ENCODE results near the gene TTC28.

Gene TTC28

GRCh38 chr22:27961680-27962079, 718.0 kb downstream of the TTC28 start:
- H2BK120ac ChIP-seq (ENCODE audit: low read depth, low read length) = no peak overlapping the region
- no peaks in the 10 kb centered on the region for H3K79me1 ChIP-seq (replicated peaks; ENCODE audit: low read length, poor library complexity, severe bottlenecking)
- no peak for DNase-seq
- 94% methylated on average over 1 of the region's 1 CpG for WGBS
- no peak overlapping the region for H3K18ac ChIP-seq (ENCODE audit: low read depth in 1 of 2, low read length in 2 of 2)
- no peak overlapping the region for H3K27ac ChIP-seq (ENCODE audit: low read length, poor library complexity, severe bottlenecking)
- H3K23ac ChIP-seq (ENCODE audit: low read length in 2 of 2) = no peak overlapping the region
- no peak overlapping the region for H2BK5ac ChIP-seq (ENCODE audit: low read depth, low read length, poor library complexity, severe bottlenecking)
- no peak overlapping the region for H3K4me2 ChIP-seq (ENCODE audit: low read length, poor library complexity, severe bottlenecking)
- no peaks in the 10 kb centered on the region for H3K27me3 ChIP-seq (ENCODE audit: control insufficient read depth in 1 of 2, insufficient read depth in 1 of 2, low read length in 2 of 2)
- H3K36me3 ChIP-seq (ENCODE audit: control insufficient read depth in 1 of 2, insufficient read depth in 2 of 2, low read depth in 1 of 2, low read length in 2 of 2) = no peaks in the 10 kb centered on the region
- no peak overlapping the region for H3K4me3 ChIP-seq (ENCODE audit: insufficient read depth in 1 of 2, low read depth in 1 of 2, low read length in 2 of 2)
- H4K91ac ChIP-seq (ENCODE audit: low read length) = no peak overlapping the region
- no peaks in the 10 kb centered on the region for H3K9me3 ChIP-seq (ENCODE audit: control insufficient read depth, low read length)
- H4K8ac ChIP-seq (ENCODE audit: low read length) = no peak overlapping the region
- no peak overlapping the region for H2BK15ac ChIP-seq (ENCODE audit: low read depth, poor library complexity, severe bottlenecking)
- H3K4ac ChIP-seq (ENCODE audit: low read depth in 1 of 2, low read length in 2 of 2) = no peak overlapping the region
- H3K9ac ChIP-seq (ENCODE audit: low read length) = no peak overlapping the region
- H2BK12ac ChIP-seq (ENCODE audit: low read length in 2 of 2) = no peak overlapping the region
- no peak overlapping the region for H2AK5ac ChIP-seq (ENCODE audit: low read length, severe bottlenecking)
- no peak overlapping the region for H3K14ac ChIP-seq (ENCODE audit: low read length in 2 of 2)
- peaks cover 5% of the 10 kb centered on the region for H3K4me1 ChIP-seq (ENCODE audit: control insufficient read depth, insufficient read depth, low read depth, low read length)
- H2AFZ ChIP-seq (ENCODE audit: low read depth, low read length) = no peak overlapping the region

- Histone ChIP-seq H3K9ac (ENCODE audit: low read length) (no peak overlapping the region), H3K23ac (ENCODE audit: low read length in 2 of 2) (no peak overlapping the region), H3K9me3 (ENCODE audit: control insufficient read depth, low read length) (no peaks in the 10 kb centered on the region), H2BK15ac (ENCODE audit: low read depth, poor library complexity, severe bottlenecking) (no peak overlapping the region), H3K36me3 (ENCODE audit: control insufficient read depth in 1 of 2, insufficient read depth in 2 of 2, low read depth in 1 of 2, low read length in 2 of 2) (no peaks in the 10 kb centered on the region), H4K8ac (ENCODE audit: low read length) (no peak overlapping the region), H2BK12ac (ENCODE audit: low read length in 2 of 2) (no peak overlapping the region), H3K4me2 (ENCODE audit: low read length, poor library complexity, severe bottlenecking) (no peak overlapping the region), H3K27ac (ENCODE audit: low read length, poor library complexity, severe bottlenecking) (no peak overlapping the region), H2BK120ac (ENCODE audit: low read depth, low read length) (no peak overlapping the region), H3K27me3 (ENCODE audit: control insufficient read depth in 1 of 2, insufficient read depth in 1 of 2, low read length in 2 of 2) (no peaks in the 10 kb centered on the region), H3K4ac (ENCODE audit: low read depth in 1 of 2, low read length in 2 of 2) (no peak overlapping the region), H2AFZ (ENCODE audit: low read depth, low read length) (no peak overlapping the region), H3K4me1 (ENCODE audit: control insufficient read depth, insufficient read depth, low read depth, low read length) (peaks cover 4% of the 10 kb centered on the region), H2BK5ac (ENCODE audit: low read depth, low read length, poor library complexity, severe bottlenecking) (no peak overlapping the region), H3K4me3 (ENCODE audit: insufficient read depth in 1 of 2, low read depth in 1 of 2, low read length in 2 of 2) (no peak overlapping the region), H3K79me1 (replicated peaks; ENCODE audit: low read length, poor library complexity, severe bottlenecking) (no peaks in the 10 kb centered on the region), H2AK5ac (ENCODE audit: low read length, severe bottlenecking) (no peak overlapping the region), H3K14ac (ENCODE audit: low read length in 2 of 2) (no peak overlapping the region), H4K91ac (ENCODE audit: low read length) (no peak overlapping the region), H3K18ac (ENCODE audit: low read depth in 1 of 2, low read length in 2 of 2) (no peak overlapping the region)
- no CpG with 5 or more reads among the region's 4 CpGs for WGBS
- no peak for DNase-seq
These were observed 718.5 kb downstream of the TTC28 start for GRCh38 chr22:27961182-27961581.

GRCh38 chr22:27959335-27960090, 720.1 kb downstream of the TTC28 start:
- Histone ChIP-seq H3K4me1 (ENCODE audit: control insufficient read depth, insufficient read depth, low read depth, low read length) (peaks cover 2% of the 10 kb centered on the region), H3K27ac (ENCODE audit: low read length, poor library complexity, severe bottlenecking) (no peak overlapping the region), H2BK5ac (ENCODE audit: low read depth, low read length, poor library complexity, severe bottlenecking) (no peak overlapping the region), H3K14ac (ENCODE audit: low read length in 2 of 2) (no peak overlapping the region), H4K91ac (ENCODE audit: low read length) (no peak overlapping the region), H2BK12ac (ENCODE audit: low read length in 2 of 2) (no peak overlapping the region), H2AFZ (ENCODE audit: low read depth, low read length) (no peak overlapping the region), H3K36me3 (ENCODE audit: control insufficient read depth in 1 of 2, insufficient read depth in 2 of 2, low read depth in 1 of 2, low read length in 2 of 2) (no peaks in the 10 kb centered on the region), H3K9me3 (ENCODE audit: control insufficient read depth, low read length) (no peaks in the 10 kb centered on the region), H3K23ac (ENCODE audit: low read length in 2 of 2) (no peak overlapping the region), H4K8ac (ENCODE audit: low read length) (no peak overlapping the region), H2BK15ac (ENCODE audit: low read depth, poor library complexity, severe bottlenecking) (no peak overlapping the region), H2BK120ac (ENCODE audit: low read depth, low read length) (no peak overlapping the region), H2AK5ac (ENCODE audit: low read length, severe bottlenecking) (no peak overlapping the region), H3K18ac (ENCODE audit: low read depth in 1 of 2, low read length in 2 of 2) (no peak overlapping the region), H3K4me3 (ENCODE audit: insufficient read depth in 1 of 2, low read depth in 1 of 2, low read length in 2 of 2) (no peak overlapping the region), H3K4me2 (ENCODE audit: low read length, poor library complexity, severe bottlenecking) (no peak overlapping the region), H3K4ac (ENCODE audit: low read depth in 1 of 2, low read length in 2 of 2) (no peak overlapping the region), H3K9ac (ENCODE audit: low read length) (no peak overlapping the region), H3K79me1 (replicated peaks; ENCODE audit: low read length, poor library complexity, severe bottlenecking) (no peaks in the 10 kb centered on the region), H3K27me3 (ENCODE audit: control insufficient read depth in 1 of 2, insufficient read depth in 1 of 2, low read length in 2 of 2) (no peaks in the 10 kb centered on the region)
- no peak for DNase-seq
- WGBS = 87% methylated on average over 8 of the region's 8 CpGs

GRCh38 chr22:27952779-27953178, 726.9 kb downstream of the TTC28 start:
- no peak overlapping the region for H3K4ac ChIP-seq (ENCODE audit: low read depth in 1 of 2, low read length in 2 of 2)
- no peak overlapping the region for H3K18ac ChIP-seq (ENCODE audit: low read depth in 1 of 2, low read length in 2 of 2)
- no peak overlapping the region for H2BK120ac ChIP-seq (ENCODE audit: low read depth, low read length)
- no peak overlapping the region for H3K9ac ChIP-seq (ENCODE audit: low read length)
- no peaks in the 10 kb centered on the region for H3K79me1 ChIP-seq (replicated peaks; ENCODE audit: low read length, poor library complexity, severe bottlenecking)
- no peak overlapping the region for H3K27ac ChIP-seq (ENCODE audit: low read length, poor library complexity, severe bottlenecking)
- no peak overlapping the region for H3K14ac ChIP-seq (ENCODE audit: low read length in 2 of 2)
- H2AFZ ChIP-seq (ENCODE audit: low read depth, low read length) = no peak overlapping the region
- no peak overlapping the region for H3K4me2 ChIP-seq (ENCODE audit: low read length, poor library complexity, severe bottlenecking)
- no peak overlapping the region for H4K8ac ChIP-seq (ENCODE audit: low read length)
- no peak overlapping the region for H2AK5ac ChIP-seq (ENCODE audit: low read length, severe bottlenecking)
- DNase-seq = no peak
- H3K23ac ChIP-seq (ENCODE audit: low read length in 2 of 2) = no peak overlapping the region
- 92% methylated on average over 2 of the region's 3 CpGs for WGBS
- H2BK5ac ChIP-seq (ENCODE audit: low read depth, low read length, poor library complexity, severe bottlenecking) = no peak overlapping the region
- H4K91ac ChIP-seq (ENCODE audit: low read length) = no peak overlapping the region
- no peak overlapping the region for H3K4me3 ChIP-seq (ENCODE audit: insufficient read depth in 1 of 2, low read depth in 1 of 2, low read length in 2 of 2)
- H3K9me3 ChIP-seq (ENCODE audit: control insufficient read depth, low read length) = no peaks in the 10 kb centered on the region
- no peaks in the 10 kb centered on the region for H3K27me3 ChIP-seq (ENCODE audit: control insufficient read depth in 1 of 2, insufficient read depth in 1 of 2, low read length in 2 of 2)
- H3K4me1 ChIP-seq (ENCODE audit: control insufficient read depth, insufficient read depth, low read depth, low read length) = peaks cover 2% of the 10 kb centered on the region
- no peak overlapping the region for H2BK12ac ChIP-seq (ENCODE audit: low read length in 2 of 2)
- H3K36me3 ChIP-seq (ENCODE audit: control insufficient read depth in 1 of 2, insufficient read depth in 2 of 2, low read depth in 1 of 2, low read length in 2 of 2) = no peaks in the 10 kb centered on the region
- no peak overlapping the region for H2BK15ac ChIP-seq (ENCODE audit: low read depth, poor library complexity, severe bottlenecking)
